NCI-H2171 (cell line): Measurements from ENCODE around the gene HPCAL1.
A peak's percentile ranks its signal among the peaks of the same experiment; 100 is the strongest.
"Not testable (repeated sequence)": the region's sequence is repeated elsewhere in the genome, so short reads cannot be mapped to it uniquely, and the experiment has no call there.

ENCODE experiments used
- DNase-seq: peaks from one replicate; lab custom pipeline; 2025; lab: John Stamatoyannopoulos, UW

HPCAL1 gene

GRCh38 chr2:10302479-10303180 lies at the start of gene HPCAL1:
HPCAL1 (plus strand) TSS chr2:10302904; CDS start chr2:10419758, 116,854 bp downstream.
- peak; percentile 86 for DNase-seq

GRCh38 chr2:10253596-10254372 lies 48.9 kb upstream of the HPCAL1 start:
- no peak for DNase-seq

GRCh38 chr2:10254373-10255188 lies 48.1 kb upstream of the HPCAL1 start:
- peak; percentile 27 for DNase-seq

GRCh38 chr2:10255189-10256030 lies 47.3 kb upstream of the HPCAL1 start:
- DNase-seq: no peak

- DNase-seq: no peak
Measured at GRCh38 chr2:10256031-10256514, 46.6 kb upstream of the HPCAL1 start.

GRCh38 chr2:10256515-10257031 lies 46.1 kb upstream of the HPCAL1 start:
- DNase-seq: no peak

- DNase-seq: no peak
Measured at GRCh38 chr2:10257036-10257435, 45.7 kb upstream of the HPCAL1 start.

GRCh38 chr2:10257500-10258147 lies 45.1 kb upstream of the HPCAL1 start:
- no peak for DNase-seq

- no peak for DNase-seq
Measured at GRCh38 chr2:10258326-10258725, 44.4 kb upstream of the HPCAL1 start.

- DNase-seq: no peak
Measured at GRCh38 chr2:10258726-10259125, 44.0 kb upstream of the HPCAL1 start.

GRCh38 chr2:10260130-10260529 lies 42.6 kb upstream of the HPCAL1 start:
- no peak for DNase-seq

GRCh38 chr2:10263526-10263925 lies 39.2 kb upstream of the HPCAL1 start:
- not testable (repeated sequence) for DNase-seq

- no peak for DNase-seq
Measured at GRCh38 chr2:10264506-10265328, 38.0 kb upstream of the HPCAL1 start.

- no peak for DNase-seq
Measured at GRCh38 chr2:10265329-10266132, 37.2 kb upstream of the HPCAL1 start.

GRCh38 chr2:10266133-10266620 lies 36.5 kb upstream of the HPCAL1 start:
- no peak for DNase-seq

- DNase-seq: no peak
Measured at GRCh38 chr2:10267036-10267435, 35.7 kb upstream of the HPCAL1 start.

GRCh38 chr2:10267551-10268465 lies 34.9 kb upstream of the HPCAL1 start:
- peak; percentile 96 for DNase-seq

GRCh38 chr2:10269291-10269690 lies 33.4 kb upstream of the HPCAL1 start:
- no peak for DNase-seq
